Sigmoid colon (tissue), 7 donors: ENCODE measurements around the gene LRP10. TPM values are rescaled to one million over a fixed set of nuclear protein-coding genes. Genes with fewer than 3 reads are reported as not detected.

Experiments
- DNase-seq: peaks from one replicate; pipeline ENCODE4 v3.0.0-alpha.2; 2019
- H3K27ac ChIP-seq, 4 donors: fragments of 200-600 bp; sonication (generic); one replicate each; pipeline ENCODE4 v1.5.1; 2016 to 2019; ENCODE audit warnings: mild to moderate bottlenecking in 1 of 4
- H3K27me3 ChIP-seq, 3 donors: fragments of 200-600 bp; sonication (generic); one replicate each; pipeline ENCODE4 v1.5.1; 2019; ENCODE audit warnings: mild to moderate bottlenecking in 1 of 3
- H3K36me3 ChIP-seq, 4 donors: fragments of 200-600 bp; sonication (generic); one replicate each; pipeline ENCODE4 v1.5.1; 2016 to 2019
- H3K4me1 ChIP-seq, 4 donors: fragments of 200-600 bp; sonication (generic); one replicate each; pipeline ENCODE4 v1.5.1; 2017 to 2019
- H3K4me3 ChIP-seq, 4 donors: fragments of 200-600 bp; sonication (generic); one replicate each; pipeline ENCODE4 v1.5.1; 2017 to 2019; ENCODE audit warnings: mild to moderate bottlenecking in 2 of 4, moderate library complexity in 1 of 4
- H3K9me3 ChIP-seq, 4 donors: fragments of 200-600 bp in 3 of 4; sonication (generic) in 3 of 4; one replicate each; pipeline versions ENCODE4 v1.5.1 to v1.6.1; 2013 to 2019
- CTCF ChIP-seq, 4 experiments: fragments of 450-650 bp in 3 of 4; fragments of 200-600 bp in 1 of 4; IDR thresholded peaks; one replicate each; pipeline ENCODE4 v1.5.1; 2016 to 2019; ENCODE audit warnings: antibody characterized with exemption in 4 of 4, mild to moderate bottlenecking in 3 of 4, moderate library complexity in 2 of 4
- EP300 ChIP-seq, 4 donors: sonication (generic); formaldehyde crosslinking; IDR thresholded peaks; one replicate each; pipeline ENCODE4 v1.6.1; 2017; ENCODE audit warnings: antibody characterized with exemption in 4 of 4
- POLR2A ChIP-seq, 2 donors: fragments of 450-650 bp; IDR thresholded peaks; one replicate each; pipeline ENCODE4 v1.6.1; 2016; ENCODE audit warnings: antibody characterized with exemption in 2 of 2, mild to moderate bottlenecking in 2 of 2, moderate library complexity in 2 of 2
- POLR2AphosphoS5 ChIP-seq, 4 donors: sonication (generic); formaldehyde crosslinking; IDR thresholded peaks; one replicate each; pipeline ENCODE4 v1.6.1; 2017; ENCODE audit warnings: antibody characterized with exemption in 4 of 4
- whole genome bisulfite sequencing, 2 donors: extraction: QIAGEN DNeasy Blood & Tissue Kit; methylation state at CpG; one replicate each; pipeline ENCODE4 v1.1.7; 2013; 5-methylcytosine and 5-hydroxymethylcytosine counted together
- intact Hi-C: fragments of 100-400 bp; cut with DNase I; formaldehyde crosslinking; loops from one replicate; pipeline ENCODE4 v1.15.1; 2023
- polyA plus RNA-seq, 3 donors: library from polyadenylated mRNA; stranded (reverse); fragments of 200-250 nt; gene quantifications; one replicate each; pipeline ENCODE4 v1.2.3, GENCODE V29; 2013
- total RNA-seq, 4 donors: library from RNA; depleted of rRNA; stranded (reverse); fragments of >200 nt; gene quantifications; one replicate each; pipeline ENCODE4 v1.1.0, GENCODE V29; 2016
- donor health status: healthy with polysubstance abuse.
- donor health status: Bipolar disorder and iron deficiency.
- donor health status: healthy.

Gene LRP10
- total and polyA plus RNA-seq, 7 donors: 34.4 to 139 (median 85.9) TPM

GRCh38 chr14:22841311-22841710 lies 30.2 kb upstream of the LRP10 start:
- WGBS, 2 donors: 97% methylated on average over 9 of the region's 9 CpGs
- intact Hi-C loops: loop anchor here (10.0 kb wide), 1 partner anchor 1593 kb away; no protein-coding TSS in a partner anchor
- Histone ChIP-seq H3K9me3 (no peaks in the 10 kb centered on the region), H3K27me3 (no peaks in the 10 kb centered on the region), H3K4me1 (peaks cover 0 to 74% (median 60%) of the 10 kb centered on the region in 4 donors), H3K27ac (peak overlapping the region in 3 of 4 donors; percentile 6 to 98 (median 41)), H3K36me3 (peaks cover 51 to 56% (median 54%) of the 10 kb centered on the region in 4 donors), H3K4me3 (no peak overlapping the region)
- no peak for TF ChIP-seq EP300 (IDR thresholded peaks at IDR 0.05)
- no peak for TF ChIP-seq CTCF (IDR thresholded peaks at IDR 0.05)
- no peak for TF ChIP-seq POLR2A (IDR thresholded peaks at IDR 0.05)
- TF ChIP-seq POLR2AphosphoS5 (IDR thresholded peaks at IDR 0.05): no peak
- no peak for DNase-seq

DNA sequence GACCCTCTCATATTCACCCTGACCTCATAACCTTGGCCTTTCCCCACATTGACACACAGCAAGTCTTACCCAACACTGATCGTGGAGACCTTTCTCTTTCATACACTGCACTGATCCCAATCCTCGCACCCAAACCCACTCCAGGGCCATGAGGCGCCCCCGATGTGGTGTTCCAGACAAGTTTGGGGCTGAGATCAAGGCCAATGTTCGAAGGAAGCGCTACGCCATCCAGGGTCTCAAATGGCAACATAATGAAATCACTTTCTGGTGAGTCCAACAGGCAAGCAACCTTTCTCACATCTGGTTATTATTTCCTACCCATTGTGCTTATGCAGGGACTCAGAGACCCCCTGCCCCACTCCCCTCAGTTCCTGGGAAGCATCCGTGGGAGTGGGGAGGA lies 29.8 kb upstream of the LRP10 start:
- 93 to 94% methylated on average over 8 of the region's 8 CpGs for WGBS, 2 donors
- no peak overlapping the region for H3K4me3 ChIP-seq
- H3K27me3 ChIP-seq: no peaks in the 10 kb centered on the region
- intact Hi-C loops: loop anchor here (10.0 kb wide), 1 partner anchor 1593 kb away; no protein-coding TSS in a partner anchor
- H3K36me3 ChIP-seq: peaks cover 55 to 61% (median 59%) of the 10 kb centered on the region in 4 donors
- peak; percentile 26 for DNase-seq
- H3K27ac ChIP-seq: peak overlapping the region in 2 of 4 donors; percentile 41 to 98
- no peak for TF ChIP-seq POLR2A (IDR thresholded peaks at IDR 0.05)
- no peak for TF ChIP-seq EP300 (IDR thresholded peaks at IDR 0.05)
- no peak for TF ChIP-seq CTCF (IDR thresholded peaks at IDR 0.05)
- TF ChIP-seq POLR2AphosphoS5 (IDR thresholded peaks at IDR 0.05): no peak
- peaks cover 0 to 79% (median 64%) of the 10 kb centered on the region in 4 donors for H3K4me1 ChIP-seq
- no peaks in the 10 kb centered on the region for H3K9me3 ChIP-seq

DNA sequence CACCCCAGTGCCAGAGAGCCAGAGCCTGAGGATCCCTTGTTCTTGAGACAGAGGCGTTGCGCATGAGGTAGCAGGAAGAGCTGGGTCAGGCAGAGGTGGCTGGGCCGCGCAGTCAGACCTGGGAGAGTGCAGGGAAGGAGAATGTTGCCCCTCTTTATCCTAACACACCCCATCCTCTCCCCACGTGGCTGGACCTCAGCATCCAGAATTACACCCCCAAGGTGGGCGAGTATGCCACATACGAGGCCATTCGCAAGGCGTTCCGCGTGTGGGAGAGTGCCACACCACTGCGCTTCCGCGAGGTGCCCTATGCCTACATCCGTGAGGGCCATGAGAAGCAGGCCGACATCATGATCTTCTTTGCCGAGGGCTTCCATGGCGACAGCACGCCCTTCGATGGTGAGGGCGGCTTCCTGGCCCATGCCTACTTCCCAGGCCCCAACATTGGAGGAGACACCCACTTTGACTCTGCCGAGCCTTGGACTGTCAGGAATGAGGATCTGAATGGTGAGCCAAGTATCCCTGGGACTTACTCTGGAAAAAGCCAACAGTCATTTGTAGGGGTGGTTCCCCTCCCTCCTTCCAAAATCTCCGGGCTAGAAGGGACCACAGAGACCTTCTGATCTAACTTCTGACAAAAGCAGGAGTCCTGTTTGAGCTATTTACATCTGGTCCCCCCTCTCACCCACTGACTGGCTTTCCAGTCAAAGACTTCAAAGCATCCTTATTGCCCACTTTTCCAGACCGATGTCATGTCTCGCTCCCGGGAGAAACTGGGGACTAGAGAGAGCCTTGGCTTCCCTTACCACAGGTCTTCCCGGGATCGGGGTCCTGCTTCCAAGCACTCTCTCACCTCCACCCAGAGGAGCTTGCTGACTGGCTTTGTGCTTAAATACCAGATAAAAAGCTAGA lies 29.1 kb upstream of the LRP10 start:
- TF ChIP-seq POLR2AphosphoS5 (IDR thresholded peaks at IDR 0.05) (no peak), POLR2A (IDR thresholded peaks at IDR 0.05) (no peak), EP300 (IDR thresholded peaks at IDR 0.05) (no peak), CTCF (IDR thresholded peaks at IDR 0.05) (no peak)
- intact Hi-C loops: loop anchor here (10.0 kb wide), 1 partner anchor 1592 kb away; no protein-coding TSS in a partner anchor
- Histone ChIP-seq H3K27ac (peak overlapping the region in 3 of 4 donors; percentile 18 to 98 (median 41)), H3K27me3 (no peaks in the 10 kb centered on the region), H3K4me1 (peaks cover 0 to 86% (median 71%) of the 10 kb centered on the region in 4 donors), H3K36me3 (peaks cover 60 to 66% (median 62%) of the 10 kb centered on the region in 4 donors), H3K9me3 (no peaks in the 10 kb centered on the region), H3K4me3 (no peak overlapping the region)
- 91 to 93% methylated on average over 28 of the region's 28 CpGs for WGBS, 2 donors
- peak; percentile 49 for DNase-seq

GRCh38 chr14:22843123-22843925 lies 28.2 kb upstream of the LRP10 start:
- no peak for TF ChIP-seq POLR2AphosphoS5 (IDR thresholded peaks at IDR 0.05)
- no peak for TF ChIP-seq EP300 (IDR thresholded peaks at IDR 0.05)
- no peak for TF ChIP-seq CTCF (IDR thresholded peaks at IDR 0.05)
- TF ChIP-seq POLR2A (IDR thresholded peaks at IDR 0.05): no peak
- intact Hi-C loops: loop anchor here (10.0 kb wide), 1 partner anchor 1591 kb away; no protein-coding TSS in a partner anchor
- DNase-seq: peak; percentile 52
- no peaks in the 10 kb centered on the region for H3K27me3 ChIP-seq
- H3K4me1 ChIP-seq: peaks cover 0 to 92% (median 75%) of the 10 kb centered on the region in 4 donors
- 90 to 92% methylated on average over 21 of the region's 21 CpGs for WGBS, 2 donors
- H3K27ac ChIP-seq: peak overlapping the region in 3 of 4 donors; percentile 18 to 98 (median 27)
- no peak overlapping the region for H3K4me3 ChIP-seq
- no peaks in the 10 kb centered on the region for H3K9me3 ChIP-seq
- H3K36me3 ChIP-seq: peaks cover 60 to 66% (median 62%) of the 10 kb centered on the region in 4 donors
